Adipocyte (in vitro differentiated cells): Measurements from ENCODE around the gene MAP4K4.

Experiments
- DNase-seq: peaks from one replicate; pipeline ENCODE4 v3.0.0-alpha.2; 2015; ENCODE audit warnings: low read depth
- H3K27me3 ChIP-seq: replicated peaks from 2 replicates; pipeline ENCODE4 v1.7.0; 2013; ENCODE audit warnings: mild to moderate bottlenecking, low read length, moderate library complexity; ENCODE audit not compliant: control insufficient read depth, insufficient read depth
- H3K36me3 ChIP-seq: 2 replicates; pipeline ENCODE4 v1.7.0; 2013; ENCODE audit warnings: low read length, mild to moderate bottlenecking, moderate library complexity; ENCODE audit not compliant: control insufficient read depth, insufficient read depth, severe bottlenecking
- H3K4me1 ChIP-seq: 2 replicates; pipeline ENCODE4 v1.7.0; 2013; ENCODE audit warnings: mild to moderate bottlenecking, low read length, moderate library complexity; ENCODE audit not compliant: control insufficient read depth, insufficient read depth
- H3K4me3 ChIP-seq: 2 replicates; pipeline ENCODE4 v1.7.0; 2013; ENCODE audit warnings: mild to moderate bottlenecking, low read length, moderate library complexity
- H3K9ac ChIP-seq: 2 replicates; pipeline ENCODE4 v1.7.0; 2013; ENCODE audit warnings: mild to moderate bottlenecking, low read length, moderate library complexity
- H3K9me3 ChIP-seq: 2 replicates; pipeline ENCODE4 v1.7.0; 2013; ENCODE audit warnings: mild to moderate bottlenecking, low read length, moderate library complexity; ENCODE audit not compliant: control insufficient read depth

Gene MAP4K4

DNA sequence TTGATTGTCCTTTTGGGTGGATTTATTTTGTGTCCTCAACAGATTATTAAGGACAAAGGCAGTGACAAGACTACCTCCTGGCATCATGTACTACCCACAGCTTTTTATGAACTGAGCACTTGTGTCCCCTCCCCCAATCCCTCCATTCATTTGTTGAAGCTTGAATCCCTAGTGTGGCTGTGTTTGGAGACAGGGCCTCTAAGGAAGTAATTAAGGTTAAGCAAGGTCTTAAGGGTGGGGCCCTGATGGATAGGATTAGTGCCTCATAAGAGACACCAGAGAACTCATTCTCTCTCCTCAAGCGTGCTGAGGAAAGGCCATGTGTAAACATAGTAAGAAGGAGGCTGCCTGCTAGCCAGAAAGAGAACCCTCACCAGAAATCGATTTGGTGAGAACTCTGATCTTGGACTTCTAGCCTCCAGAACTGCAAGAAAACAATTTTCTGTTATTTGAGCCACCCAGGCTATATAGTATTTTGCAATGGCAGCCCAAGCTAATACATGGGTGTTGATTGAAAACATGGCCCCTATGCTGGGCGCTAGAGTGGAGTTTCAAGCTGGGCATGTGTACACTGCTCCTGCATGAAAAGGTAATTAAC is 3.4 kb upstream of the MAP4K4 start:
- no peak for DNase-seq
- H3K4me3 ChIP-seq = no peak overlapping the region

DNA sequence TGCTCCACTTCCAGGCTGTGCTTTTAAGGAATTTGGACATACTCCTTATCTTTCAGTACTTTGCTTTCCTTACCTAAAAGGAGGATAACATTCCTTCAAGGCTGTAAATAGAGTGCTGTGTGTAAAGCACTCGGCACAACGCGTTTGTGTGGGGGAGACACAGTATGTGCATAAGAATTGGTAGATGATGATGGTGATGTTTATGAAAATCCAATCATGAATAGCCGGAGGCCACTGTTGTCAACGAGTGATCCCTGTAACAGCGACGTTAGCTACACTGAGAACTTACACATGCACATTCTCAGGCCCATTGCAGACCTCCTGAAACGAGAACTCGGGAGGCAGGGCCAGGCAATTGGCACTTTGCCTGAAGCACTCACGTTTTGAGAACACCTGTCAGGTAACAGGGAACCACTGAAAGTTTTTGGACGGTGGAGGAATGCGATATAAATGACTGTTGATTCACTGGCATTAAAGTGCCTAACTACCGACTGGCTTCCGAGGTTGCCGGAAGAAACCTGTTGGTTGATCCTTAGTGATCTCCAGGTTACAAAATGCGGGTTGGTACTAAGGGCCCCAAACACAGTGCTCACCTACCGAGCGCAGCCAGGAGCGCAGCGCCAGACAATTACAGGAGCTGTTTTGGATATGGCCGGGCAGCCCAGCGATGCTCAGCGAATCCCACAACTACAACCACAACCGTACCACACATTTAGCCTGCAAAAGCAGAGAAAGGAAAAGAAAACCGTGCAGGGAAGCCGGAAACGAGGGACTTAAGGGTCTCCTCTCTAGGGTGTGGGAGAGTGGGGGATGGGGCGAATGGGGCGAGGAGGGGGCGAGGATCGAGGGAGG is 1.0 kb upstream of the MAP4K4 start:
- no peaks in the 10 kb centered on the region for H3K27me3 ChIP-seq
- DNase-seq = peak; percentile 30
- H3K36me3 ChIP-seq = no peaks in the 10 kb centered on the region
- H3K4me3 ChIP-seq = peak overlapping the region; percentile 80
- H3K9me3 ChIP-seq = no peaks in the 10 kb centered on the region
- peaks cover 12% of the 10 kb centered on the region for H3K4me1 ChIP-seq
- peak overlapping the region; percentile 86 for H3K9ac ChIP-seq

More for the DNA sequence above, 3.4 kb upstream of the MAP4K4 start:
- Histone ChIP-seq H3K9ac (no peak overlapping the region), H3K36me3 (no peaks in the 10 kb centered on the region), H3K9me3 (no peaks in the 10 kb centered on the region), H3K4me1 (peaks cover 4% of the 10 kb centered on the region), H3K27me3 (no peaks in the 10 kb centered on the region)

DNA sequence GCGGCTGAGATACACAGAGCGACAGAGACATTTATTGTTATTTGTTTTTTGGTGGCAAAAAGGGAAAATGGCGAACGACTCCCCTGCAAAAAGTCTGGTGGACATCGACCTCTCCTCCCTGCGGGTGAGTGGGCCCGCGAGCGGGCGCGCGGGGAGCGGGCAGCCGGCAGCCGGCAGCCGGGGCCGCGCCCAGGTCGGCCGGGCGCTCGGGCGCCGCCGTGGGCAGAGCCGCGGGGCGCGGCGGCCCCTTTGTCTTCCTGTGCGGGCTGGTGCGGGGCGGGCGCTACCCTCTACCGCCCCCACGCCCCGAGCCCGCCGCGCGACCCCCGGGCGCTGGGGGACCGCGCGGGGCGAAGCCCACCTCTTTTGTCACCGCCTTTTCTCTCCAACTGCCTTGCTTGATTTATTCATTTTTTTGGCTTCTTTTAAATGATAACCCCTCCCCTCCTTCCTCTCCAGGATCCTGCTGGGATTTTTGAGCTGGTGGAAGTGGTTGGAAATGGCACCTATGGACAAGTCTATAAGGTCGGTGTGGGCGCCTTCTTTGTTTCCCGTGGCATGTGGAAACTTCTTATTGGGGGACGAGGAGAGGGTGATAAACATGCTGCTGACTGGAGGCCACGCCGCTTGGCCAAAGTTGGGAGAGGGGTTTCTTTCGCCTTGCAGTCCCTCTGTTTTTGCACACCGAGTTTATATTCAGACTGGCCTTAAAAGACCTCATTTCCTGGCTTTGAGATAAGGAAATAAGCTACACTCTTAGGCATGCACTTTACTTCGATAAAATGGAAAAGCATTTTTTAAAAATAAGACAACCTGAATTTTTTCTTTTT is 722 bp downstream of the MAP4K4 start:
- Histone ChIP-seq H3K4me3 (peak overlapping the region; percentile 94), H3K4me1 (peaks cover 17% of the 10 kb centered on the region), H3K9ac (peak overlapping the region; percentile 93), H3K27me3 (no peaks in the 10 kb centered on the region), H3K36me3 (peaks cover 8% of the 10 kb centered on the region), H3K9me3 (no peaks in the 10 kb centered on the region)
- peak; percentile 67 for DNase-seq

DNA sequence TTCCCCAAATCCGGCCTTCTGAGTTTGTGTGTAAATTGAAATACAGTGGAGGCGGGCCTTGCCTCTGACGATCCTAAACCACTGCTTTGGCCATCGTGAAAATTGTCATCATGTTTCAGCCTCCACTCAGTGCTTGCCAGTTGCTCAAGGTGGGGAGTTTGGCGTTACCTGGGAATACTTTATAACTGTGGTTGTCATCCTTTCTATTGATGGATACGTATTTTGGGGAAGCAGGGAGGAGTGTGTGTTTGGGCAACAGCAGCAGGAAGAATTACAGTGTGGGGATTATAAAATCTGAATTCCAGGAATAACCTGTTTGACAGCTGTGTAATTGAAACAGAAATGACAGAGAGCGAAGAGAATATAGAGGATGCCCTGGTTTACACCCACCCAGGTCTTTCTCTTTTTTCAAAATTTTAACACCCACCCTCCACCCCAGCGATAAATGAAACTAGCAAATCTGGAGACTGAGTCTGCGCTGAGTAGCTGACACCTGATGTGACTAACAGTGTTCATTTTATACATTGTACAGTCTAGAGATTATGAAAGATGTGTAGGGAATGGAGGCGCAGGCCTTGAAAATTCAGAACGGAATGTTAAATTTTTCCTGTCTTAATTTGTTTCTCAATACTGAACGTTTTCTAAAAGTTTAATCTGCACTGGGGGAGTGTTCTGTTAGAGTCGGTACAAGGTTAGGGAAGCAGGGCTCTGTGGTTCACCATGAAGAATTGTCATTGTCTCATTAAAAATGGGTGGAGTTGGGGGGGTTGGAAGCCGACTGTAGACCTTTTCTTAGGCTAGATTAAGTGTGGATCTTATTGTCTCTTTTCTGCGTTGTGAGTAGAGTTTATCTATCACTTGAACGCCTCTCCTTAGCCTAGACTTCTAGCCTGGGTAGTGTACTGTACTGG is 1.6 kb downstream of the MAP4K4 start:
- Histone ChIP-seq H3K9ac (peak overlapping the region; percentile 93), H3K36me3 (peaks cover 8% of the 10 kb centered on the region), H3K9me3 (no peaks in the 10 kb centered on the region), H3K4me3 (peak overlapping the region; percentile 94), H3K4me1 (peaks cover 24% of the 10 kb centered on the region), H3K27me3 (no peaks in the 10 kb centered on the region)
- DNase-seq = peak; percentile 61

DNA sequence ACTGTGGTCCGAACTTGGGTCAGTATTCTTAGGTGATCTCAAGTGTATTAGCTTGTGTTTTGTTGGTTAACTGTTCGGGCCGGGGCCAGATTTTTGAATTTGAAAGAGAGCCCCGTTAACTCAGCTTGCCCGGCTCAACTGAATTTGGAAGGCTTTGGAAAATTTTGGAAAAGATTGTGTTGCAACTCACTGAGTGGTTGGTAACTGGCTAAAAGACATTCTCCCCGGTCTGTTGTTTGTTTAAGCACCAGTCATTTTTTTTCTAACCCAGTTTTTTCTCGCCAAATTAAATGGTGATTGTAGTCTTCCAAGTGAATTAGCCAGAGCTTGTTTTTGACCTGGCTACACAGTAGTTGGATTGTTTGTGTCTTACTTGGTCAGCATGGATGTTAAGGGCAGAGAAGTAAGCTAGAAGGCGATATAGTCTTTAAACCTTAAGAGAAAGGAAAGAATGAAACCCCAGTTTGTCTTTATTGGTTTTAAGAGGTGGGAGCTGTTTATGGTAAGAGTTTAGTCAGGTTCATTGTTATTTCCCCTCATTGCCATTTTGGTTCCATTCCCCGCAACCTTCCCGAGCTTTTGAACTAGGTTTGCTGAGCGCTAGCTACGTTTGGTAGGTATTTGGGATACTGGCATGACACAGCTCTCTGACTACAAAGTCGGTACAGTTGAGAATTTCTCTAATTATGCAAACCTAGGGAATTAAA is 2.4 kb downstream of the MAP4K4 start:
- peak overlapping the region; percentile 93 for H3K9ac ChIP-seq
- peaks cover 8% of the 10 kb centered on the region for H3K36me3 ChIP-seq
- H3K9me3 ChIP-seq = no peaks in the 10 kb centered on the region
- H3K4me1 ChIP-seq = peaks cover 28% of the 10 kb centered on the region
- DNase-seq = peak; percentile 73
- peak overlapping the region; percentile 94 for H3K4me3 ChIP-seq
- no peaks in the 10 kb centered on the region for H3K27me3 ChIP-seq

DNA sequence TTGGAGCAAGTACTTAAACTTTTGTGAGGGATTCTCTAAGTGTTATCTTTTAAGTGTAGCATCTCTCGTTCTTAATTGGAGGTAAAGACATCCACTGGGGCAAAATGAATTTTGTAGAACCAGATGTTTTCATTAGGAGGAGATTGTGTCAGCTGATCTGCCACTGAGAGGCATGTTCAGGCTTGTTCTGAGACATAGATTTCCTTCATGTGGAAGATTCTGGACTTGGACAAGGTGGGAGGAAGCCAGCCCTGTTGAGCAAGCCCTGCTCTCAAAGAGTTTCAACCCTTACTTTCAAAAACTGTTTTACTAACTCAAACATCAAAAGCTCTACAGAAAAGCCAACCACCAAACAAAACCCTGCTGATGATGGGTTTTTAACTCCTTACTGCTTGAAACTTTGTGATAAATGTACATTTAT is 6.5 kb downstream of the MAP4K4 start:
- Histone ChIP-seq H3K4me1 (peaks cover 54% of the 10 kb centered on the region), H3K9ac (peak overlapping the region; percentile 33), H3K36me3 (peaks cover 17% of the 10 kb centered on the region), H3K9me3 (no peaks in the 10 kb centered on the region), H3K4me3 (no peak overlapping the region), H3K27me3 (no peaks in the 10 kb centered on the region)
- peak; percentile 84 for DNase-seq

DNA sequence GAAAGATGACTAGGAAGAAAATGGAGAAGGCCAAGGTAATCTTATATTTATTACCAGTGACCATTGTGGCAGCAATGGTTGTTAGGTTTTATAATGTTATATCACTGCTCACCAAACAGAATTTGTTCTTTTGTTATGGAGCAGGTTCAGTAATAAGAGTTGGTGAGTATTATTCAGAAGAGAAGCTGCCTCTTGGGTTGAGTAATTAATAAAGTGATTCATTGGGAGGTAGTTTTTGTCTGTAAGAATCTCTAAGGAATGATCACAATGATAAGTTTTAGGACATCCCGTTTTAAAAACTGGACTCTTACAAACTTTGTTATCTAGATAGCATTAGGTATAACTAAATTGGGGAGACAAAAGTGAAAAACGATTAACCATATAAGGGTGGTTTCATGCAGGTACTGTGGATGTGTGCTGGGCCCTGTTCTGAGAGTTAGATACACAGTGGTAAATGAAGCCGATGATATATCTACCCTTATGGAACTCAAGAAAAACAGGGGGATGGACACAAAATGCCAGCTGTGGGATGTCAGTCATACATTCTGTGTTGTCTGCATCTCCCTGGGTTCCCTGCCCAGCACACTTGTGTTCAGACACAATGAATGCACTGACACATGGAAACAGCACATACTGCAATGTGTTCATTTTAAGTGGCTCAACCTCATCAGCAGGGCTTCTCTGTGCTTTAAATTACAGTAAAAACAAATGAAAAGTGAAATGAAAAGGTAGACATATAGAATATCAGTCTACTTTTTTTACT is 7.5 kb downstream of the MAP4K4 start:
- Histone ChIP-seq H3K36me3 (peaks cover 17% of the 10 kb centered on the region), H3K9ac (peak overlapping the region; percentile 50), H3K4me1 (peaks cover 60% of the 10 kb centered on the region), H3K9me3 (no peaks in the 10 kb centered on the region), H3K27me3 (no peaks in the 10 kb centered on the region), H3K4me3 (peak overlapping the region; percentile 1)
- DNase-seq = peak; percentile 25

DNA sequence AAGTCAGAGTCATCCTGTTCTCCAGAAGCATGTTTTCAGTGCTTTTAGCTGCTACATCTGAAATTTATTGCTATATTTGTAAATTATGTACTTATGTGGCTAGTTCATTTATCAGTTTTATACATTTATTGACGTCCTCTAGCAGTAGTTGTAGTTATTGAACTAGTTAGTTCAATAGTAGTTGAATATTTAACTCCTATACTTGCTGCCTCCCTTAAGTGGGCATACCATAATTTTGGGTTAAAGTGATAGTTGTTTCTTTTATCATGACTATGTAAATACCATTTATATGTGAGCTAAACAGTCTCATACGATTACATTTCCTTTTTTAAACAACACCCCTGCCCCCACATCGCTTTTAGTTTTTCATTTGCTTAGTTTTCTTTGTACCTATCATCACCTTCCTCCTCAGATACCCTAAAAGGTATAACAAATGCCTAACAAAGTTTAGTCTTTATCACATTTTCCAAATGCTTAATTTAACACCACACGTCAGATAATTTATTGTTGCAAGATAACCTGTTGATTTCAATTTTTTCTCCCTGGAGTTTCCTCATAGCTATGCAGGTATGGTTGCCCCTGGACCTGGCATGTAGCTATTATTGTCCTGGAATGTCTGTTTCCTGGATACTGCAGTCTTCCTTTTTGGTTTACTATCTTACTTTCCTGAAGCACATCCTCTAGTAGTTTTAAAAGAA is 8.8 kb downstream of the MAP4K4 start:
- Histone ChIP-seq H3K36me3 (peaks cover 17% of the 10 kb centered on the region), H3K4me1 (peaks cover 66% of the 10 kb centered on the region), H3K9me3 (no peaks in the 10 kb centered on the region), H3K9ac (no peak overlapping the region), H3K27me3 (no peaks in the 10 kb centered on the region), H3K4me3 (no peak overlapping the region)
- DNase-seq = no peak

DNA sequence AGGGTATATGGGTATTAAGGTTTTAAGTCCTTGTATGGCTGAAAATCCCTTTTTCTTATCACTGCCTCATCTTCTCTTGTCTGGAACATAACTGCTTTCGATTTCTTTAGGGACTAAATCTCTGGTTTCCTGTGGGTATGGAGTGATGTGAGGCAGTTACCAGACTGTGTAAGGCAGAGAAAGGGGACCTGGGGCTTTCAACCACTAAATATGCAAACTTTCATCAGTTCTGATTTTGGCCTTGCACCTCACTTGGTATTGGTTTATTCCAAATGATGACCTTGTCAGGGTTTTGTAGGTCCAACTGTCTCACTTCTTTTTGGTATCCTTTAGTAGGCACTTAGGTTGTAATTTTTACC is 9.3 kb downstream of the MAP4K4 start:
- Histone ChIP-seq H3K27me3 (no peaks in the 10 kb centered on the region), H3K4me3 (no peak overlapping the region), H3K9ac (no peak overlapping the region), H3K36me3 (peaks cover 17% of the 10 kb centered on the region), H3K4me1 (peaks cover 66% of the 10 kb centered on the region), H3K9me3 (no peaks in the 10 kb centered on the region)
- no peak for DNase-seq
